D721Med (cell line): ENCODE data around the gene NHEJ1.

ENCODE experiments used
- DNase-seq: peaks from one replicate; pipeline ENCODE4 v3.0.0; 2011; ENCODE audit warnings: low spot score; ENCODE audit not compliant: insufficient read length
- FAIRE-seq: peaks from 2 replicates; lab custom pipeline; 2011; peaks lifted over from hg19 to GRCh38; lab: Jason Lieb, UNC
- CTCF ChIP-seq: IDR thresholded peaks from 2 replicates; pipeline ENCODE4 v1.5.1; 2012; ENCODE audit warnings: mild to moderate bottlenecking, control low read depth; ENCODE audit not compliant: insufficient read depth; ENCODE audit errors: missing control alignments

The NHEJ1 gene

GRCh38 chr2:219056896-219057708 lies 103.5 kb downstream of the NHEJ1 start:
- no peak for TF ChIP-seq CTCF
- no peak for FAIRE-seq
- DNase-seq = no peak

- no peak for DNase-seq
- no peak for TF ChIP-seq CTCF
- no peak for FAIRE-seq
These were observed 104.3 kb downstream of the NHEJ1 start for GRCh38 chr2:219056176-219056895.

- no peak for FAIRE-seq
- DNase-seq = no peak
- TF ChIP-seq CTCF = no peak
These were observed 105.4 kb downstream of the NHEJ1 start for GRCh38 chr2:219054956-219055903.

GRCh38 chr2:219049282-219049681 lies 111.3 kb downstream of the NHEJ1 start:
- TF ChIP-seq CTCF = no peak
- DNase-seq = no peak
- no peak for FAIRE-seq

GRCh38 chr2:219045937-219046550 lies 114.6 kb downstream of the NHEJ1 start:
- no peak for FAIRE-seq
- TF ChIP-seq CTCF = no peak
- no peak for DNase-seq

GRCh38 chr2:219042750-219043149 lies 117.9 kb downstream of the NHEJ1 start:
- no peak for TF ChIP-seq CTCF
- FAIRE-seq (no peak), DNase-seq (no peak)
